Measurements from ENCODE around the gene PTAR1.

PTAR1 gene

GRCh38 chr9:69675563-69675962 lies 84.2 kb downstream of the PTAR1 start:
- TF ChIP-seq CTCF (conservative IDR thresholded peaks at IDR 0.05; ENCODE audit: low read depth, low read length), result no peak
- no peak overlapping the region for H3K4me3 ChIP-seq (ENCODE audit: low read length)
- DNase-seq (ENCODE audit: low read depth), result no peak

- no peak overlapping the region for H3K4me3 ChIP-seq (ENCODE audit: low read length)
- no peak for TF ChIP-seq CTCF (conservative IDR thresholded peaks at IDR 0.05; ENCODE audit: low read depth, low read length)
- DNase-seq (ENCODE audit: low read depth), result peak; percentile 51
Measured at GRCh38 chr9:69674716-69675438, 84.9 kb downstream of the PTAR1 start.

- peak; percentile 14 for TF ChIP-seq CTCF (conservative IDR thresholded peaks at IDR 0.05; ENCODE audit: low read depth, low read length)
- H3K4me3 ChIP-seq (ENCODE audit: low read length), result no peak overlapping the region
- no peak for DNase-seq (ENCODE audit: low read depth)
Measured at GRCh38 chr9:69674112-69674685, 85.6 kb downstream of the PTAR1 start.

GRCh38 chr9:69673311-69673640 lies 86.5 kb downstream of the PTAR1 start:
- peak overlapping the region; percentile 67 for H3K4me3 ChIP-seq (ENCODE audit: low read length)
- no peak for DNase-seq (ENCODE audit: low read depth)
- TF ChIP-seq CTCF (conservative IDR thresholded peaks at IDR 0.05; ENCODE audit: low read depth, low read length), result no peak

GRCh38 chr9:69672596-69673310 lies 87.1 kb downstream of the PTAR1 start:
- H3K4me3 ChIP-seq (ENCODE audit: low read length), result peak overlapping the region; percentile 67
- peak; percentile 56 for DNase-seq (ENCODE audit: low read depth)
- TF ChIP-seq CTCF (conservative IDR thresholded peaks at IDR 0.05; ENCODE audit: low read depth, low read length), result peak; percentile 91

- H3K4me3 ChIP-seq (ENCODE audit: low read length), result peak within 1 kb of the TSS; percentile 67
- TF ChIP-seq CTCF (conservative IDR thresholded peaks at IDR 0.05; ENCODE audit: low read depth, low read length), result no peak
- no peak for DNase-seq (ENCODE audit: low read depth)
Measured at GRCh38 chr9:69671879-69672595, 87.8 kb downstream of the PTAR1 start, which contains the start of gene APBA1. Gene APBA1, minus strand, starts transcription at chr9:69672371.

Measured in retinal pigment epithelial cell (primary cell).